MM.1S (cell line): ENCODE results near the gene C14orf93.

Experiments
- DNase-seq: peaks from one replicate; pipeline ENCODE4 v3.0.0-alpha.2; 2015
- H2AFZ ChIP-seq: fragments of 300-600 bp; sonication (generic); 2 replicates; pipeline ENCODE4 v1.6.0; 2016; ENCODE audit warnings: antibody characterized with exemption, low read length
- H3F3A ChIP-seq: fragments of 300-600 bp; sonication (generic); 2 replicates; pipeline ENCODE4 v1.6.1; 2016; ENCODE audit warnings: mild to moderate bottlenecking, antibody characterized with exemption, low read length, moderate library complexity, mixed read lengths; ENCODE audit not compliant: insufficient read depth
- H3K27ac ChIP-seq: fragments of 300-600 bp; sonication (generic); 2 replicates; pipeline ENCODE4 v1.5.1; 2016; ENCODE audit warnings: mild to moderate bottlenecking, low read length
- H3K27me3 ChIP-seq: fragments of 300-600 bp; sonication (generic); replicated peaks from 2 replicates; pipeline ENCODE4 v1.6.0; 2016; ENCODE audit warnings: low read length; ENCODE audit not compliant: insufficient read depth
- H3K36me3 ChIP-seq: fragments of 300-600 bp; sonication (generic); replicated peaks from 2 replicates; pipeline ENCODE4 v1.6.1; 2016; ENCODE audit warnings: mild to moderate bottlenecking, low read length, mixed read lengths; ENCODE audit not compliant: insufficient read depth
- H3K4me1 ChIP-seq: fragments of 300-600 bp; sonication (generic); 2 replicates; pipeline ENCODE4 v1.6.1; 2016; ENCODE audit warnings: low read length, mixed read lengths
- H3K4me2 ChIP-seq: fragments of 300-600 bp; sonication (generic); 2 replicates; pipeline ENCODE4 v1.6.0; 2016; ENCODE audit warnings: low read depth, low read length
- H3K4me3 ChIP-seq: fragments of 300-600 bp; sonication (generic); 2 replicates; pipeline ENCODE4 v1.5.1; 2016; ENCODE audit warnings: low read length, mixed read lengths
- H3K79me2 ChIP-seq: fragments of 300-600 bp; sonication (generic); 2 replicates; pipeline ENCODE4 v1.6.1; 2016; ENCODE audit warnings: mixed run types, low read length, mixed read lengths
- H3K9ac ChIP-seq: fragments of 300-600 bp; sonication (generic); 2 replicates; pipeline ENCODE4 v1.6.1; 2016; ENCODE audit warnings: low read length, mixed read lengths
- H3K9me2 ChIP-seq: fragments of 300-600 bp; sonication (generic); replicated peaks from 2 replicates; pipeline ENCODE4 v1.6.1; 2016; ENCODE audit warnings: mild to moderate bottlenecking, low read length, mixed read lengths; ENCODE audit not compliant: insufficient read depth
- H3K9me3 ChIP-seq: fragments of 300-600 bp; sonication (generic); replicated peaks from 2 replicates; pipeline ENCODE4 v1.6.1; 2016; ENCODE audit warnings: mild to moderate bottlenecking, low read length, mixed read lengths; ENCODE audit not compliant: insufficient read depth
- H4K20me1 ChIP-seq: fragments of 300-600 bp; sonication (generic); 2 replicates; pipeline ENCODE4 v1.6.1; 2016; ENCODE audit warnings: mild to moderate bottlenecking, low read length, moderate library complexity, mixed read lengths; ENCODE audit not compliant: insufficient read depth
- CTCF ChIP-seq: fragments of 300-600 bp; sonication (generic); IDR thresholded peaks from 2 replicates; pipeline ENCODE4 v1.5.1; 2016; ENCODE audit warnings: antibody characterized with exemption, low read length, mixed read lengths
- EZH2 ChIP-seq: fragments of 300-600 bp; sonication (generic); optimal IDR thresholded peaks from 2 replicates; pipeline ENCODE3; 2017; ENCODE audit warnings: low read depth, mild to moderate bottlenecking, antibody characterized with exemption, low read length, mixed read lengths
- EZH2phosphoT487 ChIP-seq: fragments of 300-600 bp; sonication (generic); IDR thresholded peaks from 2 replicates; pipeline ENCODE4 v1.6.1; 2018; ENCODE audit warnings: antibody characterized with exemption, low read length

The C14orf93 gene

GRCh38 chr14:23024612-23025075, 14.7 kb upstream of the C14orf93 start:
- no peaks in the 10 kb centered on the region for H3K9me2 ChIP-seq
- no peak overlapping the region for H3K27ac ChIP-seq
- no peak overlapping the region for H3K4me2 ChIP-seq
- no peaks in the 10 kb centered on the region for H3K4me1 ChIP-seq
- H3K4me3 ChIP-seq: no peak overlapping the region
- no peak overlapping the region for H2AFZ ChIP-seq
- TF ChIP-seq EZH2phosphoT487 (no peak), EZH2 (no peak), CTCF (no peak)
- H3K27me3 ChIP-seq: no peaks in the 10 kb centered on the region
- H3K36me3 ChIP-seq: no peaks in the 10 kb centered on the region
- H3K9ac ChIP-seq: no peak overlapping the region
- H3K79me2 ChIP-seq: no peaks in the 10 kb centered on the region
- H3K9me3 ChIP-seq: no peaks in the 10 kb centered on the region
- no peak for DNase-seq
- no peaks in the 10 kb centered on the region for H3F3A ChIP-seq
- H4K20me1 ChIP-seq: no peaks in the 10 kb centered on the region

- Histone ChIP-seq H3K4me1 (no peaks in the 10 kb centered on the region), H3K4me2 (no peak overlapping the region), H3K9ac (no peak overlapping the region), H3K27me3 (no peaks in the 10 kb centered on the region), H3K9me3 (no peaks in the 10 kb centered on the region), H3K9me2 (no peaks in the 10 kb centered on the region), H3K27ac (no peak overlapping the region), H4K20me1 (no peaks in the 10 kb centered on the region), H3K79me2 (no peaks in the 10 kb centered on the region), H3K4me3 (no peak overlapping the region), H3F3A (no peaks in the 10 kb centered on the region), H2AFZ (no peak overlapping the region), H3K36me3 (no peaks in the 10 kb centered on the region)
- TF ChIP-seq CTCF (no peak), EZH2 (no peak), EZH2phosphoT487 (no peak)
- DNase-seq: no peak
Observed at GRCh38 chr14:23023795-23024152, 13.8 kb upstream of the C14orf93 start.

GRCh38 chr14:23023022-23023794, 13.3 kb upstream of the C14orf93 start:
- H3K4me3 ChIP-seq: no peak overlapping the region
- no peaks in the 10 kb centered on the region for H3K9me2 ChIP-seq
- no peak overlapping the region for H2AFZ ChIP-seq
- H3K9me3 ChIP-seq: no peaks in the 10 kb centered on the region
- H3K4me1 ChIP-seq: no peaks in the 10 kb centered on the region
- H3K79me2 ChIP-seq: no peaks in the 10 kb centered on the region
- TF ChIP-seq EZH2: no peak
- no peak for TF ChIP-seq EZH2phosphoT487
- no peak for TF ChIP-seq CTCF
- H3K27ac ChIP-seq: no peak overlapping the region
- DNase-seq: no peak
- H3F3A ChIP-seq: no peaks in the 10 kb centered on the region
- no peaks in the 10 kb centered on the region for H3K36me3 ChIP-seq
- no peaks in the 10 kb centered on the region for H4K20me1 ChIP-seq
- no peaks in the 10 kb centered on the region for H3K27me3 ChIP-seq
- H3K9ac ChIP-seq: no peak overlapping the region
- no peak overlapping the region for H3K4me2 ChIP-seq
